H1 (cell line): ENCODE results near the gene GREB1L. TPM values are rescaled to one million over a fixed set of nuclear protein-coding genes. Genes with fewer than 3 reads are reported as not detected.

Experiments
- CTCF ChIA-PET: fragments of 300-600 bp; sonication (Branson Sonifier 250); formaldehyde crosslinking; loops from one replicate; lab custom pipeline; 2021; ENCODE audit not compliant: partially characterized antibody; lab: Charles Lee
- POLR2A ChIA-PET: fragments of 300-600 bp; sonication (Branson Sonifier 250); formaldehyde crosslinking; loops from one replicate; lab custom pipeline; 2021; ENCODE audit warnings: inconsistent platforms; ENCODE audit not compliant: partially characterized antibody; lab: Charles Lee
- DNase-seq, 2 experiments: peaks; one replicate each; pipeline versions ENCODE4 v3.0.0 to v3.0.0-alpha.2; 2010 to 2022; ENCODE audit warnings: low spot score in 2 of 2, low read depth in 1 of 2, mixed read lengths in 1 of 2
- FAIRE-seq: peaks from 2 replicates; lab custom pipeline; 2011; peaks lifted over from hg19 to GRCh38; lab: Jason Lieb, UNC
- H2AFZ ChIP-seq: 2 replicates; pipeline ENCODE4 v1.8.1; 2012; ENCODE audit warnings: low read length, inconsistent platforms
- H2AK5ac ChIP-seq: 2 replicates; pipeline ENCODE4 v1.6.1; 2013; ENCODE audit warnings: low read depth, low read length
- H2BK120ac ChIP-seq: replicated peaks from 2 replicates; pipeline ENCODE3; 2013; ENCODE audit warnings: low read depth, low read length, inconsistent platforms
- H2BK12ac ChIP-seq: 2 replicates; pipeline ENCODE4 v1.6.1; 2013; ENCODE audit warnings: low read depth, low read length
- H2BK15ac ChIP-seq: 2 replicates; pipeline ENCODE4 v1.6.1; 2013; ENCODE audit warnings: low read length
- H2BK20ac ChIP-seq: 2 replicates; pipeline ENCODE4 v1.6.1; 2013; ENCODE audit warnings: low read length
- H2BK5ac ChIP-seq: 2 replicates; pipeline ENCODE4 v1.6.1; 2013; ENCODE audit warnings: low read depth, low read length
- H3K14ac ChIP-seq: 2 replicates; pipeline ENCODE4 v1.6.1; 2013; ENCODE audit warnings: inconsistent platforms; ENCODE audit not compliant: insufficient read length
- H3K18ac ChIP-seq: 2 replicates; pipeline ENCODE4 v1.6.1; 2013; ENCODE audit warnings: low read length; ENCODE audit errors: extremely low read depth
- H3K23ac ChIP-seq: 2 replicates; pipeline ENCODE4 v1.6.1; 2013; ENCODE audit warnings: inconsistent platforms; ENCODE audit not compliant: insufficient read length
- H3K23me2 ChIP-seq: 2 replicates; pipeline ENCODE4 v1.6.1; 2013; ENCODE audit warnings: low read depth, low read length
- H3K27ac ChIP-seq: 2 replicates; pipeline ENCODE4 v1.6.1; 2011; ENCODE audit warnings: low read depth, low read length, inconsistent platforms
- H3K27me3 ChIP-seq, 4 experiments: replicated peaks in 1 of 4; 1 replicate in 1 of 4; 2 replicates in 3 of 4; pipeline versions ENCODE4 v1.6.1 to v1.8.1; 2011 to 2013; ENCODE audit warnings: low read length in 3 of 4, mild to moderate bottlenecking in 3 of 4, inconsistent platforms in 2 of 4, mixed read lengths in 2 of 4, moderate library complexity in 1 of 4; ENCODE audit not compliant: control insufficient read depth in 3 of 4, insufficient read depth in 3 of 4; ENCODE audit errors: extremely low read depth in 1 of 4
- H3K36me3 ChIP-seq, 4 experiments: 2 replicates each; pipeline versions ENCODE4 v1.6.1 to v1.8.1; 2011 to 2013; ENCODE audit warnings: mild to moderate bottlenecking in 4 of 4, low read length in 3 of 4, moderate library complexity in 2 of 4, control low read depth in 1 of 4, inconsistent platforms in 1 of 4; ENCODE audit not compliant: insufficient read depth in 4 of 4, control insufficient read depth in 2 of 4
- H3K4ac ChIP-seq: replicated peaks from 2 replicates; pipeline ENCODE3; 2013; ENCODE audit warnings: low read length, low read depth, mixed read lengths, inconsistent platforms; ENCODE audit not compliant: insufficient read length
- H3K4me1 ChIP-seq, 4 experiments: replicated peaks in 1 of 4; 1 replicate in 1 of 4; 2 replicates in 3 of 4; pipeline versions ENCODE4 v1.6.1 to v1.8.1; 2011 to 2013; ENCODE audit warnings: low read length in 3 of 4, inconsistent platforms in 2 of 4, mixed read lengths in 1 of 4; ENCODE audit not compliant: insufficient read depth in 4 of 4, control insufficient read depth in 3 of 4
- H3K4me2 ChIP-seq, 2 experiments: 2 replicates each; pipeline versions ENCODE4 v1.6.1 to v1.8.1; 2011 to 2013; ENCODE audit warnings: low read depth in 2 of 2, low read length in 2 of 2, control low read depth in 1 of 2, inconsistent platforms in 1 of 2, mild to moderate bottlenecking in 1 of 2; ENCODE audit not compliant: insufficient read depth in 1 of 2
- H3K4me3 ChIP-seq, 4 experiments: fragments of 200-600, 300-600 bp in 1 of 4; sonication (generic), shearing (Covaris generic), sonication (Bioruptor Twin) in 1 of 4; 2 replicates each; pipeline versions ENCODE4 v1.5.1 to v1.8.1; 2011 to 2016; ENCODE audit warnings: low read length in 4 of 4, low read depth in 3 of 4, control low read depth in 2 of 4, inconsistent platforms in 2 of 4, mild to moderate bottlenecking in 2 of 4, mixed read lengths in 1 of 4, moderate library complexity in 1 of 4; ENCODE audit not compliant: insufficient read depth in 2 of 4; ENCODE audit errors: extremely low read depth in 1 of 4
- H3K56ac ChIP-seq: replicated peaks from 2 replicates; pipeline ENCODE3; 2013; ENCODE audit warnings: low read depth, mild to moderate bottlenecking, mixed read lengths, low read length, inconsistent platforms; ENCODE audit not compliant: insufficient read length
- H3K79me1 ChIP-seq: 2 replicates; pipeline ENCODE4 v1.6.1; 2013; ENCODE audit warnings: low read depth, low read length, control low read depth
- H3K79me2 ChIP-seq, 2 experiments: 2 replicates each; pipeline versions ENCODE4 v1.6.1 to v1.8.1; 2012 to 2013; ENCODE audit warnings: low read length in 2 of 2, mild to moderate bottlenecking in 2 of 2, inconsistent platforms in 1 of 2; ENCODE audit not compliant: insufficient read depth in 2 of 2, control insufficient read depth in 1 of 2
- H3K9ac ChIP-seq, 4 experiments: replicated peaks in 1 of 4; 1 replicate in 1 of 4; 2 replicates in 3 of 4; pipeline versions ENCODE4 v1.6.1 to v1.8.1; 2011 to 2013; ENCODE audit warnings: low read depth in 3 of 4, low read length in 3 of 4, control low read depth in 2 of 4, mild to moderate bottlenecking in 2 of 4, moderate library complexity in 2 of 4, inconsistent platforms in 1 of 4; ENCODE audit errors: extremely low read depth in 1 of 4
- H3K9me3 ChIP-seq, 2 experiments: 2 replicates each; pipeline versions ENCODE4 v1.6.1 to v1.8.1; 2012 to 2013; ENCODE audit warnings: mild to moderate bottlenecking in 2 of 2, moderate library complexity in 2 of 2, control low read depth in 1 of 2, inconsistent platforms in 1 of 2, low read depth in 1 of 2, low read length in 1 of 2, mixed read lengths in 1 of 2; ENCODE audit not compliant: insufficient read depth in 2 of 2
- H4K20me1 ChIP-seq, 2 experiments: replicated peaks in 1 of 2; 2 replicates each; pipeline versions ENCODE3 to v1.8.1; 2011 to 2013; ENCODE audit warnings: inconsistent platforms in 2 of 2, low read length in 2 of 2, mild to moderate bottlenecking in 1 of 2; ENCODE audit not compliant: insufficient read depth in 2 of 2, control insufficient read depth in 1 of 2
- H4K5ac ChIP-seq: 2 replicates; pipeline ENCODE4 v1.6.1; 2013; ENCODE audit warnings: low read length, low read depth, mixed read lengths, inconsistent platforms; ENCODE audit not compliant: insufficient read length
- H4K8ac ChIP-seq: 2 replicates; pipeline ENCODE4 v1.8.0; 2013; ENCODE audit warnings: mild to moderate bottlenecking, moderate library complexity, low read length, inconsistent platforms; ENCODE audit not compliant: insufficient read depth; ENCODE audit errors: extremely low read depth
- H4K91ac ChIP-seq: replicated peaks from 2 replicates; pipeline ENCODE3; 2013; ENCODE audit warnings: low read length, mixed read lengths, inconsistent platforms; ENCODE audit not compliant: insufficient read length
- BRCA1 ChIP-seq: IDR thresholded peaks from 2 replicates; pipeline ENCODE4 v1.6.1; 2012; ENCODE audit warnings: low read depth, low read length, improper control_type of control experiment
- CTBP2 ChIP-seq: IDR thresholded peaks from 2 replicates; pipeline ENCODE4 v1.7.0; 2011; ENCODE audit warnings: borderline replicate concordance, mild to moderate bottlenecking, moderate library complexity, mixed read lengths, low read length; ENCODE audit not compliant: insufficient read depth, insufficient read length
- RAD21 ChIP-seq, 2 experiments: IDR thresholded peaks in 1 of 2; conservative IDR thresholded peaks in 1 of 2; 2 replicates each; pipeline ENCODE4 v1.6.1; 2011; ENCODE audit warnings: low read depth in 2 of 2, low read length in 2 of 2, improper control_type of control experiment in 1 of 2, inconsistent platforms in 1 of 2, mild to moderate bottlenecking in 1 of 2, moderate library complexity in 1 of 2
- RFX5 ChIP-seq: IDR thresholded peaks from 2 replicates; pipeline ENCODE4 v1.6.1; 2011; ENCODE audit warnings: low read depth, low read length, improper control_type of control experiment, borderline replicate concordance
- SAP30 ChIP-seq: fragments of 300-600 bp; sonication (generic); IDR thresholded peaks from 2 replicates; pipeline ENCODE4 v1.7.1; 2012; ENCODE audit warnings: low read length, moderate library complexity, mild to moderate bottlenecking, inconsistent platforms; ENCODE audit not compliant: insufficient read depth, insufficient replicate concordance
- SIN3A ChIP-seq, 2 experiments: IDR thresholded peaks in 1 of 2; conservative IDR thresholded peaks in 1 of 2; 2 replicates each; pipeline ENCODE4 v1.6.1; 2011 to 2012; ENCODE audit warnings: low read length in 2 of 2, improper control_type of control experiment in 1 of 2, low read depth in 1 of 2, mild to moderate bottlenecking in 1 of 2
- TAF1 ChIP-seq: IDR thresholded peaks from 2 replicates; pipeline ENCODE4 v1.6.1; 2011; ENCODE audit warnings: mild to moderate bottlenecking, low read depth, low read length
- TAF7 ChIP-seq: optimal IDR thresholded peaks from 2 replicates; pipeline ENCODE3; 2011; ENCODE audit warnings: low read depth, mild to moderate bottlenecking, inconsistent platforms, low read length, moderate library complexity, borderline replicate concordance
- TBP ChIP-seq: IDR thresholded peaks from 2 replicates; pipeline ENCODE4 v1.6.1; 2011; ENCODE audit warnings: low read depth, low read length, improper control_type of control experiment
- TEAD4 ChIP-seq: IDR thresholded peaks from 2 replicates; pipeline ENCODE4 v1.6.1; 2012; ENCODE audit warnings: low read depth, low read length, inconsistent platforms, mixed read lengths
- YY1 ChIP-seq: IDR thresholded peaks from 2 replicates; pipeline ENCODE4 v1.6.1; 2011; ENCODE audit warnings: low read depth, mild to moderate bottlenecking, low read length
- WGBS, 2 experiments: shearing (Covaris generic) in 1 of 2; methylation state at CpG; one replicate each; pipeline versions ENCODE4 v1.1.6 to v1.1.7; 2013 to 2015; ENCODE audit warnings: low lambda C conversion rate in 2 of 2, mixed read lengths in 2 of 2, inconsistent platforms in 1 of 2, low coverage in 1 of 2, missing lambda C conversion rate in 1 of 2; ENCODE audit not compliant: insufficient replicate concordance in 2 of 2, insufficient coverage in 1 of 2, insufficient read length in 1 of 2; ENCODE audit errors: extremely low coverage in 1 of 2, missing lambda C conversion rate in 1 of 2; 5-methylcytosine and 5-hydroxymethylcytosine counted together
- polyA plus RNA-seq, 7 experiments: library from polyadenylated mRNA; depleted of rRNA in 3 of 7; stranded (reverse) in 5 of 7; unstranded in 2 of 7; fragments of >200 nt in 5 of 7; fragments of 200-250 nt in 2 of 7; gene quantifications; 1 replicate in 5 of 7; 2 replicates in 1 of 7; 4 replicates in 1 of 7; pipeline versions ENCODE4 v1.2.1 to v1.2.3, GENCODE V29; 2011 to 2013; ENCODE audit warnings: missing spikeins in 2 of 7, mixed read lengths in 2 of 7
- total RNA-seq: library from RNA; stranded (reverse); fragmentation: NEBNext Ultra II Directional; extraction: Animal tissue kit (Norgen Biotek cat#: 25700); gene quantifications from 2 replicates; pipeline ENCODE4 v1.2.1, GENCODE V29; 2021

The GREB1L gene
- total and polyA plus RNA-seq, 2 of the 8 experiments (the other 6 are each of a cell fraction or from before 2014, with no cell fraction given) = 0.34 to 1.6 TPM

DNA sequence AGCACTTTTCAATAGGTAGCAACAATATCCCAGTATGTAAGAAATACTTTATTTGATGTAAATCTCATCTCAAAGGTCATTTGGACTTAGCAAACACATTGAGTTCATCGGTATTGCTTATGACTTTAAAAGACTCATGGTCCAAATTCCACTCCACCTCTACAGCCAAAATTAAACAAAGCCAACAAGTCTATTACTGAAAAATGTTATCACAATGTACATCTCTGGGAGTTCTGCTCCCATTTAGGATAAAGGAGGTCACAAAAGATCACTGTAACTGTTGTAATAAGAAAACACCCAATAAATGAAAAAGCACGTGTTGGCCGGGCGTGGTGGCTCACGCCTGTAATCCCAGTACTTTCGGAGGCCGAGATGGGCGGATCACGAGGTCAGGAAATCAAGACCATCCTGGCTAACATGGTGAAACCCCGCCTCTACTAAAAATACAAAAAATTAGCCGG, 308.5 kb downstream of the GREB1L start:
- Histone ChIP-seq H3K4me3 (no peak overlapping the region), H3K23ac (no peak overlapping the region), H3K9me3 (no peaks in the 10 kb centered on the region), H3K36me3 (peaks cover 0 to 8% (median 0%) of the 10 kb centered on the region in 4 experiments; a peak in 4 of 8 replicates), H3K27me3 (no peaks in the 10 kb centered on the region), H3K18ac (no peak overlapping the region), H3K9ac (no peak overlapping the region), H4K8ac (no peak overlapping the region), H3K79me1 (no peaks in the 10 kb centered on the region), H3K56ac (no peak overlapping the region), H2AFZ (no peak overlapping the region), H3K14ac (no peak overlapping the region), H2BK20ac (no peak overlapping the region), H2BK120ac (no peak overlapping the region), H3K4ac (no peak overlapping the region), H4K91ac (no peak overlapping the region), H2BK15ac (no peak overlapping the region), H4K5ac (no peak overlapping the region), H2AK5ac (no peak overlapping the region), H3K23me2 (no peaks in the 10 kb centered on the region), H4K20me1 (peaks cover 0 to 2% of the 10 kb centered on the region in 2 experiments), H2BK12ac (no peak overlapping the region), H3K27ac (no peak overlapping the region), H2BK5ac (no peak overlapping the region), H3K79me2 (no peaks in the 10 kb centered on the region), H3K4me2 (no peak overlapping the region), H3K4me1 (no peaks in the 10 kb centered on the region)
- 94% methylated on average over 11 of the region's 11 CpGs; no CpG with 5 or more reads in 1 of the 2 experiments for WGBS, 2 experiments
- DNase-seq (no peak), FAIRE-seq (no peak)
- ChIA-PET POLR2A (no interaction called here), CTCF (no interaction called here)
- TF ChIP-seq YY1 (no peak), TBP (no peak), BRCA1 (no peak), TAF7 (no peak), CTBP2 (no peak), SIN3A (conservative IDR thresholded peaks at IDR 0.05 in 1 of 2, IDR thresholded peaks at IDR 0.05 in 1 of 2; ENCODE audit: low read depth in 1 of 2, low read length in 2 of 2) (no peak), SAP30 (no peak), RAD21 (IDR thresholded peaks at IDR 0.05 in 1 of 2, conservative IDR thresholded peaks at IDR 0.05 in 1 of 2; ENCODE audit: low read depth in 2 of 2, low read length in 2 of 2) (no peak), TEAD4 (no peak), TAF1 (no peak), RFX5 (no peak)
